ENCODE results near the gene FBXW12. TPM values are rescaled to one million over a fixed set of nuclear protein-coding genes. Genes with fewer than 3 reads are reported as not detected.
A peak's percentile ranks its signal among the peaks of the same experiment; 100 is the strongest.

The FBXW12 gene
- total RNA-seq, 1 experiment from 2014 or later = 0.74 TPM

DNA sequence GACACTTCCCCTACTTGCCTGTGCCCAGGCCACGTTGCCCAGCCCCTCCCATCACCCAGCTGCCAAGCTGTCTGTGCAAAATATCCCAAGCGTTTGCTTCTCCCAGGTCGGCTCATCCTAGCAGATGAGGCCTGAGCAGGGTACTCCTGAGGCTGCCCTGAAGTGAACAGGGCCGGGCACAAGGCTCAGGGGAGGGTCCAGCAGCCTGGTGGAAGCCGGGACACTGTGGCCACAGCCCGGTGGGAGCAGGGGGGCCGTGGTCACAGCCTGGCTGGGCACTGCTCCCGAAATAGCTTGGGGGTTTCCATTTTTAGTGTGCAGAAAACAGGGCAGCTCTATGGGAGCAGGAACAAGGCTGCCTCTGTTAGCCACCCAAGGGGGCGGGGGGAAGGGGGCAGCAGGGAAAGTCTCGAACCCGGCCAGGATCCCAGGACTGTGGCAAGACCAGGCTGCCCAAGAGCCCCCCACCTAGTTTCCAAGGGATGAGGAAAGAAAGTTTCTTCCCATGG is 54.4 kb downstream of the FBXW12 start:
- H4K8ac ChIP-seq (replicated peaks; ENCODE audit: insufficient read length, low read depth, low read length) = no peak overlapping the region
- H3K27ac ChIP-seq (ENCODE audit: insufficient read length, low read depth, low read length) = no peak overlapping the region
- H4K5ac ChIP-seq (ENCODE audit: insufficient read length, low read depth, low read length) = no peak overlapping the region
- no peak overlapping the region for H2AFZ ChIP-seq (ENCODE audit: low read length)
- no peak overlapping the region for H3T11ph ChIP-seq (ENCODE audit: low read length)
- peaks cover 13% of the 10 kb centered on the region; the same call in 1 of the 2 replicates for H3K4me1 ChIP-seq (ENCODE audit: insufficient read depth, low read length)
- H4K91ac ChIP-seq (ENCODE audit: insufficient read length, low read depth, low read length) = no peak overlapping the region
- H2AK5ac ChIP-seq (ENCODE audit: insufficient read length, low read length) = no peak overlapping the region
- no peaks in the 10 kb centered on the region for H3K9me3 Mint-ChIP-seq
- H3K36me3 Mint-ChIP-seq (ENCODE audit: insufficient read depth in 1 of 3, low read depth in 3 of 3) = peaks cover 10 to 35% (median 29%) of the 10 kb centered on the region in 3 experiments; a peak in 6 of 7 replicates
- no peak overlapping the region for H2BK120ac ChIP-seq (ENCODE audit: low read depth, low read length, poor library complexity, severe bottlenecking)
- H2BK15ac ChIP-seq (ENCODE audit: low read depth, low read length) = no peak overlapping the region
- peaks cover 35% of the 10 kb centered on the region; the same call in 1 of the 2 replicates for H3K79me2 ChIP-seq (ENCODE audit: insufficient read depth, low read length)
- H3K23ac ChIP-seq (ENCODE audit: insufficient read length, low read depth, low read length) = no peak overlapping the region
- no peaks in the 10 kb centered on the region for H3K27me3 ChIP-seq (ENCODE audit: insufficient read depth, low read length)
- no peak overlapping the region for H3K4me2 ChIP-seq (ENCODE audit: insufficient read depth, insufficient read length, low read length)
- H2BK12ac ChIP-seq (ENCODE audit: insufficient read length, low read depth, low read length) = no peak overlapping the region
- H3K27ac Mint-ChIP-seq = no peak overlapping the region
- H3K18ac ChIP-seq (ENCODE audit: insufficient read length, low read depth, low read length) = no peak overlapping the region
- H3K56ac ChIP-seq (ENCODE audit: insufficient read length, low read depth, low read length) = no peak overlapping the region
- no peak overlapping the region for H3K4ac ChIP-seq (ENCODE audit: low read depth, low read length)
- peak overlapping the region in 1 of 2 experiments; percentile 15; a peak in 1 of 5 replicates for H3K4me3 Mint-ChIP-seq
- H4K20me1 ChIP-seq (ENCODE audit: control insufficient read depth, insufficient read depth, insufficient read length) = no peaks in the 10 kb centered on the region
- H3K4me1 Mint-ChIP-seq = peaks cover 42 to 48% of the 10 kb centered on the region in 2 experiments
- TF ChIP-seq CTCF (conservative IDR thresholded peaks at IDR 0.05) = no peak
- H3K79me1 ChIP-seq (ENCODE audit: insufficient read depth, low read depth, low read length, poor library complexity, severe bottlenecking) = no peaks in the 10 kb centered on the region
- DNase-seq = no peak
- no peaks in the 10 kb centered on the region for H3K9me3 ChIP-seq (ENCODE audit: control insufficient read depth, low read depth, low read length)
- H2BK20ac ChIP-seq (ENCODE audit: low read depth, low read length, poor library complexity, severe bottlenecking) = no peak overlapping the region
- no CpG with 5 or more reads among the region's 11 CpGs for WGBS (ENCODE audit: extremely low coverage, insufficient read length, low lambda C conversion rate)
- peaks cover 13% of the 10 kb centered on the region for H3K23me2 ChIP-seq (ENCODE audit: insufficient read length, low read depth, low read length, poor library complexity, severe bottlenecking)
- H3K27me3 Mint-ChIP-seq (ENCODE audit: low read depth) = no peaks in the 10 kb centered on the region
- no peak overlapping the region for H2BK5ac ChIP-seq (ENCODE audit: insufficient read length, low read length)
- no peak overlapping the region for H3K9ac ChIP-seq (ENCODE audit: extremely low read depth, insufficient read length, low read length)
- H3K14ac ChIP-seq (ENCODE audit: insufficient read depth, low read length) = no peak overlapping the region; the same call in 1 of the 2 replicates
